Measurements from ENCODE around the gene TMEM167A. TPM values are rescaled to one million over a fixed set of nuclear protein-coding genes. Genes with fewer than 3 reads are reported as not detected.

TMEM167A gene
- total RNA-seq, 2 experiments from 2014 or later = 70.4 to 78.6 TPM

GRCh38 chr5:83096660-83097339, 19.6 kb upstream of the TMEM167A start:
- H3K4me3 Mint-ChIP-seq = no peak overlapping the region
- ChIA-PET POLR2A (interaction anchor here (1.1 kb wide), 1 partner anchor 20 kb away, joined by 3 read pairs; no protein-coding TSS in a partner anchor), CTCF (no interaction called here)
- H3K36me3 Mint-ChIP-seq (ENCODE audit: low read depth) = peaks cover 18% of the 10 kb centered on the region
- TF ChIP-seq, protein P1, sequence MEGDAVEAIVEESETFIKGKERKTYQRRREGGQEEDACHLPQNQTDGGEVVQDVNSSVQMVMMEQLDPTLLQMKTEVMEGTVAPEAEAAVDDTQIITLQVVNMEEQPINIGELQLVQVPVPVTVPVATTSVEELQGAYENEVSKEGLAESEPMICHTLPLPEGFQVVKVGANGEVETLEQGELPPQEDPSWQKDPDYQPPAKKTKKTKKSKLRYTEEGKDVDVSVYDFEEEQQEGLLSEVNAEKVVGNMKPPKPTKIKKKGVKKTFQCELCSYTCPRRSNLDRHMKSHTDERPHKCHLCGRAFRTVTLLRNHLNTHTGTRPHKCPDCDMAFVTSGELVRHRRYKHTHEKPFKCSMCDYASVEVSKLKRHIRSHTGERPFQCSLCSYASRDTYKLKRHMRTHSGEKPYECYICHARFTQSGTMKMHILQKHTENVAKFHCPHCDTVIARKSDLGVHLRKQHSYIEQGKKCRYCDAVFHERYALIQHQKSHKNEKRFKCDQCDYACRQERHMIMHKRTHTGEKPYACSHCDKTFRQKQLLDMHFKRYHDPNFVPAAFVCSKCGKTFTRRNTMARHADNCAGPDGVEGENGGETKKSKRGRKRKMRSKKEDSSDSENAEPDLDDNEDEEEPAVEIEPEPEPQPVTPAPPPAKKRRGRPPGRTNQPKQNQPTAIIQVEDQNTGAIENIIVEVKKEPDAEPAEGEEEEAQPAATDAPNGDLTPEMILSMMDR (IDR thresholded peaks at IDR 0.05) = no peak
- intact Hi-C loops (cut with micrococcal nuclease) = no loop called here
- no peaks in the 10 kb centered on the region for H3K27me3 Mint-ChIP-seq
- peaks cover 19% of the 10 kb centered on the region for H3K9me3 Mint-ChIP-seq
- ATAC-seq (no peak), DNase-seq (no peak)
- peaks cover 19% of the 10 kb centered on the region for H3K4me1 Mint-ChIP-seq (ENCODE audit: low read depth)
- no peak overlapping the region for H3K27ac Mint-ChIP-seq

DNA sequence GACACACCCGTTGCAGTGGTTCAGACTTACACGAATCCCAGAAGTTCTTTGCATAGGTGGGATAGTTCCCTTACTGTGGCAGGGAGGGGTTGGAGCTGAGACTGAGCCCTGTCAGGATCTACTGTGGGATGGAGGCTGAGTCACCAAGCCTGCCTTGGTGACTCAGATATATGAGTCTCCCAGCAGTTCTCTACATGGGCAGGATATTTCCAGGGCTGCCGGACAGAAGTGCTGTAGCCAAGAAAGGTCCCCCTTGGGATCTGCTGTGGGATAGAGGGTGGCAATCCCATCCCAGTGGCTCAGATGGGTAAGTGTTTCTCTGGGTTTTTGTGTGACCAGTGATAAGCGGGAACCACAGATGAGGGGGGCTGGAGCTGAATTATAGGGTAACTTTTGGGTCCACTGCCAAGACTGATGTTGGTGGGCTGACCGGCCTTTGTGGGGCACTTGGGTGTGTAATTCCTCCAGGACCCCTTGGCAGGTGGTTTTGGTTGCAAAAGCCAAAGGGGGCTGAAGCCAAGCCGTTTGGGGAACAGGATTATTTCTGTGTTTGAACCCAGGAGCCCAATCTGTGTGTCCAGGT, 18.9 kb upstream of the TMEM167A start:
- ATAC-seq = no peak
- ChIA-PET POLR2A (interaction anchor here (1.1 kb wide), 1 partner anchor 19 kb away, joined by 3 read pairs; no protein-coding TSS in a partner anchor), CTCF (no interaction called here)
- Mint-ChIP-seq H3K27me3 (no peaks in the 10 kb centered on the region), H3K4me3 (no peak overlapping the region), H3K4me1 (ENCODE audit: low read depth) (peaks cover 26% of the 10 kb centered on the region), H3K36me3 (ENCODE audit: low read depth) (peaks cover 20% of the 10 kb centered on the region), H3K27ac (no peak overlapping the region), H3K9me3 (peaks cover 19% of the 10 kb centered on the region)
- DNase-seq = no peak
- TF ChIP-seq, protein P1 (IDR thresholded peaks at IDR 0.05) = no peak
- intact Hi-C loops (cut with micrococcal nuclease) = no loop called here

- TF ChIP-seq, protein P1 (IDR thresholded peaks at IDR 0.05) = no peak
- peaks cover 21% of the 10 kb centered on the region for H3K9me3 Mint-ChIP-seq
- no peak for ATAC-seq
- ChIA-PET POLR2A (interaction anchor here (1.1 to 1.3 kb wide), 2 partner anchors 18 to 19 kb away, joined by 3 to 5 read pairs; partner anchors contain the start of genes TMEM167A and XRCC4), CTCF (no interaction called here)
- no peak for DNase-seq
- peaks cover 24% of the 10 kb centered on the region for H3K36me3 Mint-ChIP-seq (ENCODE audit: low read depth)
- H3K27ac Mint-ChIP-seq = no peak overlapping the region
- no peak overlapping the region for H3K4me3 Mint-ChIP-seq
- peaks cover 26% of the 10 kb centered on the region for H3K4me1 Mint-ChIP-seq (ENCODE audit: low read depth)
- intact Hi-C loops (cut with micrococcal nuclease) = no loop called here
- no peaks in the 10 kb centered on the region for H3K27me3 Mint-ChIP-seq
Measured at GRCh38 chr5:83095163-83095956, 18.2 kb upstream of the TMEM167A start.

- TF ChIP-seq, protein P1 (IDR thresholded peaks at IDR 0.05) = no peak
- Mint-ChIP-seq H3K9me3 (peaks cover 23% of the 10 kb centered on the region), H3K4me3 (no peak overlapping the region), H3K27me3 (no peaks in the 10 kb centered on the region), H3K36me3 (ENCODE audit: low read depth) (peaks cover 24% of the 10 kb centered on the region), H3K4me1 (ENCODE audit: low read depth) (peaks cover 26% of the 10 kb centered on the region), H3K27ac (no peak overlapping the region)
- ATAC-seq = no peak
- ChIA-PET CTCF (no interaction called here), POLR2A (no interaction called here)
- intact Hi-C loops (cut with micrococcal nuclease) = no loop called here
- no peak for DNase-seq
Measured at GRCh38 chr5:83093692-83094091, 16.5 kb upstream of the TMEM167A start.
